ENCODE data around the gene SUV39H1.

GRCh38 chrX:48749182-48749581 lies 52.6 kb downstream of the SUV39H1 start:
- TF ChIP-seq, protein P1, sequence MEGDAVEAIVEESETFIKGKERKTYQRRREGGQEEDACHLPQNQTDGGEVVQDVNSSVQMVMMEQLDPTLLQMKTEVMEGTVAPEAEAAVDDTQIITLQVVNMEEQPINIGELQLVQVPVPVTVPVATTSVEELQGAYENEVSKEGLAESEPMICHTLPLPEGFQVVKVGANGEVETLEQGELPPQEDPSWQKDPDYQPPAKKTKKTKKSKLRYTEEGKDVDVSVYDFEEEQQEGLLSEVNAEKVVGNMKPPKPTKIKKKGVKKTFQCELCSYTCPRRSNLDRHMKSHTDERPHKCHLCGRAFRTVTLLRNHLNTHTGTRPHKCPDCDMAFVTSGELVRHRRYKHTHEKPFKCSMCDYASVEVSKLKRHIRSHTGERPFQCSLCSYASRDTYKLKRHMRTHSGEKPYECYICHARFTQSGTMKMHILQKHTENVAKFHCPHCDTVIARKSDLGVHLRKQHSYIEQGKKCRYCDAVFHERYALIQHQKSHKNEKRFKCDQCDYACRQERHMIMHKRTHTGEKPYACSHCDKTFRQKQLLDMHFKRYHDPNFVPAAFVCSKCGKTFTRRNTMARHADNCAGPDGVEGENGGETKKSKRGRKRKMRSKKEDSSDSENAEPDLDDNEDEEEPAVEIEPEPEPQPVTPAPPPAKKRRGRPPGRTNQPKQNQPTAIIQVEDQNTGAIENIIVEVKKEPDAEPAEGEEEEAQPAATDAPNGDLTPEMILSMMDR (IDR thresholded peaks at IDR 0.05; ENCODE audit: low read depth, low read length, poor library complexity, severe bottlenecking): no peak
- no peak for TF ChIP-seq EZH2phosphoT487 (IDR thresholded peaks at IDR 0.05; ENCODE audit: borderline replicate concordance, low read length)
